Activated CD4-positive, alpha-beta T cell treated with anti-CD3 and anti-CD28 coated beads, Interleukin-2, amount 50 U/mL, for 16 hours (primary cell): Measurements from ENCODE around the gene ZFHX2.

Experiments used
- DNase-seq: peaks from one replicate; pipeline ENCODE4 v3.0.0-alpha.2; 2020

Gene ZFHX2

DNA sequence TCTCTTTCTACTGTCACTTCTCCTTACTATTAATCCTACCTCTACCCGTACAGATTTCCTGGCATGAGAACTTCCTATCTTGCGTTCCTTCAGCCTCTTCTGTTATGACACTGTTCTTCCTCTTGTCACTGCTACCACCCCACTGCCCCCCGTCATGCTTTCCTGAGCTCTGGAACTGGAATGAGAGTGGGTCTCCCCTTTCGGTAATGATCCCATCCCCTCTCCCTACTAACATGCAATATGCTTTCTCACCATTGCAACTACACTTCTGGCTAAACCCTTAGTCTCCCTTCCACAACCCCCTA is 20.9 kb upstream of the ZFHX2 start:
- no peak for DNase-seq

DNA sequence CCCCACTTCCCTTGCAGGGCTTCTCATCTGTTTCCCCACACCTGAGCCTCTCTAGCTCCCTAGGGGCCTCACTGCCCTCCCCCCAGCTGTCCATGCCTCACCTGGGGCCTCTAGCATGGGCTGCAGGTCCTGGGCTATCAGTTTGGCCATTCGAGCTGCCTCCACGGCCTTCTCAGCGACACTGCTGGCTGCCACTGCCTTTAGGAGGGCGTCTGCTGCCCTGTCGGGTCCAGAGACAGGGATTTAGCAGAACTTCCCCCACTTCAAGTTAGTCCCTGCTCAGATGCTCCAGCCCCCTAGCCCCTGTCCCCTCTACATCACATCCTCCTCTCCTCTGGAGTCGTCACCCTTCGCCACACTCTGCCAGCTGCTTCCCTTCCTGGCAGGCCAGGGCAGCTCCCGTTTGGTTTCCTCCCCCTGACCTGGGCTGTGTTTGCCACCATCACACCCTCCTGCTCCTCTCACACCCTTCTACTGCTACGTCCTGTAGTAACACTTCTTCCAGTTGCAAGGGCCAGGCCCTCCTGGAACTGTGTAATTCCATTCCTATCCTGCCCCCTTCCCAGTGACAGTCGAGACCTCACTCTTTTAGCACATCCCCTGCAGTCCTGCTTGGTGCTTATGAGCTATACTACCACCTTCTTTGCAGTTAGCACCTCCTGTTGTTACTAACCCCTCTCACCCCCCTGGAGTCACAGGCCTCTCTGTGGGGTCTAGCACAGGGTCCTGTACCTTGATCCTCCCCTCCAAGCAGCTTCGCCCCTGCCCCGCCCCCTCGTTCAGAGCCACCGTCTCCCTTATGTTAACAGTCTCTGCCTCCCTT is 20.3 kb upstream of the ZFHX2 start:
- DNase-seq: no peak

DNA sequence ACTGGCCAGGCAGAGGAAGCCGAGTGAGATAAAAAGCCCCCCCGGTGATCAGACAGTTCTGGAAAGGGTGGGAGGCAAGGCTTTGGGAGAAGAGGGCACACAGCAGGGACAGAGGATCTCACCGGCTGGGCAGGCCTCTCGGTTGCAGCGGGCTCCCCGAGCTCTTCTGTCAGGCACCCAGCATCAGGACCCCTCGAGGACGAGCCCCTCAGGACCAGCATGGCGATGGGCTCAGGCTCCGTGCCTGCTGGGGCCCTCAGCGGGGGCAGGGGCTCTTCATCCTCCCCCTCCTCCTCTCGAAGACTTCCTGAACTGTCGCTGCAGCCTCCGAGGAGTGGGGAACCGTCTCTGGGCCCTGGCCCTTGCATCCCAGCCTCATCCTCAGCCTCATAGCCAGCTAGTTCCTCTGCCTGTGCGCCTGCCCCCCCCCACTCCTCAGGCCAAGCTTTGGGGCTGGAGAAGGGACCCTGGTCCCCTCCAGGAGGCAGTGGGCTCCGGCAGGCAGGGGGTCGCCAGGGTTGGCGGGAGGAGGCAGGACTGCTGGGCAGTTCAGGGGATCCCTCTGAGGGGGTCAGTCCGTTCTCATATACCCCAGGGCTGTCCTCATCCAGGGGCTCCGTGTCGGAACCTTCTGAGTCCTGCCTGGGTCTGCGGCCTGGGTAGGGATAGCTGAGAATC is 19.4 kb upstream of the ZFHX2 start:
- DNase-seq: no peak

DNA sequence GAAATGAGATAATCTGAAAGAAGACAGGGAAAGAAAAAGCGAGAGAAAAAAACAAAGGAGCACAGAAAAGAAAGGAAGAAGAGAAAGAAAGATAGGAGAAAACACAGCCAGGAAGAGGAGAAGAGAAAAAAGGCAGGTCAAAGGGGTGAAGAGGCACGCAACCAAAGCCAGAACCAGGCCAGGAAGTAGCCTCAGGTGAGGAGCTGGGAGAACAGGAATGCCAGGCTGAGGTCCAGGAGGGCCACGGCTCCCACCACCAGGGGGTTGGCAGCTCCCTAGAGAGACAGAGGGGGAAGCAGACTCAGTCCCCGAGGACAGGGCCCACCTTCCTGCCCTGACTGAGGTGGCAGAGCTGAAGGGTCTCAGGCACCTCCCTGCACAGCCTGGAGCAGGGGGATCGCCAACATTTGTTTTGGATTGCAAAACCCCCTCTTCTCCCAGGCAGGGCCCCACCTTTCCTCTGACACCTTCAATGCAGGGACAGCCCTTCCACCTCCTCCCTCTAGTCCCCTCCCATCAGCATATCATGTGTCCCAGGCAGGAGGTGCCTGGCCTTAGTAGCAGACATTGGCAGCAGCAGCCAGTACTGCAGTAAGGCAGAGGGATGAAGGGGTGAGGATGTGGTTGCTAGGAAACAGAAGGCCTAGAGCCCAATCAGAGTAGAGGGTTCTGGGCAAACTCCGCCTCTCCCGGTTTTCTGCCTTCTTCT is 18.0 kb upstream of the ZFHX2 start:
- no peak for DNase-seq

DNA sequence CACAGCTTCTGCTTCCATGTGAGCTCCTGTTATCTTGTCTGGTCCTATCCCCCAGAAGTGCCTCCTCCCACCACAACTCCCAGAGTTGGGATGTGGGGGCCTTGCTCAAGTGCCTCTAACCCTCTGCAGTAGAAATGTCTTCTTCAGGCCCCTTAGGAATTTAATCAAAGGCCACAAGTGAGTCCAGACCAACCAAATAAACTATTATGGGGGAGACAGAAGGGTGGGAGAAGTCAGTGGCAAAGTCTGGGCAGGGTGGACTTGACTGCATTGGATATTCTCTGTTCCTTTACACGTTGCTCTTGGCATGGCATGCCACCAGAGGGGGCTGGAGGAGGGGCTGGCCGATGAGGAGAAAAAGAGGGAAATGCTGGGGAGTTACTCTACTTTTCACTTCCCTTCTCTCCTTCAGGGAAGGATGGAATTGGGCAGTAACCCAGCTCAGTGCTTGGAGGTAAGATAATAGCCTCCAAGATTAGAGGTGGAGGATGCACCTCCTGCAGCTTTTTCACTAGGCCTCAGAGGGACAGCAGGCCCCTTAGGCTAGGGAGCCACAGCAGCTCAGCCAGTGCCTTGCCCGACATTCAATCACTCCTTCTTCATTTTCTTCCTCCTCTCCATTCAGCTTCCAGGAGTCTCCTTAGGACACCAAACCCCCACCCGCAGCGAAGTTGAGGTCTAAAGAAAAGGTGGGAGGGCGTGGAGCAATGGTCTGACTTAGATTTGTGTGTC is 17.2 kb upstream of the ZFHX2 start:
- no peak for DNase-seq

DNA sequence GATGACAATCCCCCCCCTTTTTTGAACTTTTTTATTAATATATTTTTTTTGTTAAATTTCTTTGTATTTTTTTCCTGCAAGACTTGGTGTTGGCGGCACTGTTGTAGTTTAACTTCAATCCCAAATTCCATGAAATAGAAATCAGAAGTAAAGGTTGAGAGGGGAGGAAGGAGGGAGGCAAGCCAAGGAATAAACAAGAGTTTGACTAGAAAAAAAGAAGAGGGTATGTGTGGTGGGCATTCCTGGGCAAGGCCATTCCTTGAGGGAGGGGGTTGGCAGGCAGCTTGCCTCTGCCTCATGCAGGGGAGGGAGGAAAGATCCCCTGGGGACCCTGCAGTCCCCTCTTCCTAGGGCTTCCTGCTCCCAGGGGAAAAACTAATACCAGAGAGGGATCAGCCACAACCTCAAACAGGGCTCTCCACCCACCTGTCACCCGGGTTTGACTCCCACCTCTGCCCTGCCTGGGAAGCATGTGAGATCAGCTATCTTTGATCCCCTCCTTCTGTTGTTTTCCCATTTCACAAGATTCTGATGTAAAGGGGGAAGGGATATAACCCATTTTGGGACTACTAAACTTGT is 16.5 kb upstream of the ZFHX2 start:
- DNase-seq: no peak

DNA sequence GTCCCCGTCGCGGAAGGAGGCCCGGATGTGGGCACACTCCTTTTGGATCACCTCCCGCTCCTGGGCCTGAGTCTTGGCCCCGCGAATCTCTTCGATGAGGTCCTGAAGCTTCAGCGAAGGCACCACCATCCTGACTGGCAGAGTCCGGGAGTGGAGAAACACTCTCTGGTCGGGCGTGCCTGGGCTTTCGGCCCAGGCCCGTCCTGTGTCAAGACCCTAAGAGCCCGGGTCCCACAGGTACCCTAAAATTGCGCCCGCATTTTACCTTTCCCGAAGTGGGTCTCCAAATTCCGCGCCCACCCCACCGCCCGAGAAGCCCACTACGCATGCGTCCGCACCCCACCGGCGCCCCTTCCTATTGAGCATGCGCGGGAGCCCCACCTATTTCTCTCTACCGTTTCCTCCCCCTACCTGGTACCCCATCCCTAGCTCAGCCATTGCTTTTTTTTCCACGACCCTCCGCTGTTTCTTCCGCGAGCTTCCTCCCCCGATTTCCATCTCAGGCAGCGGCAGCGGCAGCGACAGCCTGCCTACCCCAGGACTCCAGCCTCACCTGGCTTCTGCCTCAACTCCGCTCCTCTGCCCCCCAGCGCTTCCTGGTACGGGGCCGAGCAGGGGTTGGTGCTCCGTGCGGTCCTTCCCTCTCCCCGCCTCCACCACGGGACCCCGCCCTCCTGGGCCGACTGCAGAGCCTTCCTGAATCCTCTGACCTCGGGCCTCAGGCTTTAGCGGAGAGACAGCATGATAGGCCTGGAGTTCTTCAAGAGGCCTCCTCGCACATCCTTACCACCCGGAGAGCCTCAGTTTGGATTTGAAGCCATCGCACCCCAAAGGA is 15.8 kb upstream of the ZFHX2 start, which contains the start of gene AP1G2:
Gene AP1G2 (minus strand): TSS at position 606 of the 835 bp plus-strand sequence. CDS start 477 bp downstream, at position 129.
- DNase-seq: peak; percentile 94

DNA sequence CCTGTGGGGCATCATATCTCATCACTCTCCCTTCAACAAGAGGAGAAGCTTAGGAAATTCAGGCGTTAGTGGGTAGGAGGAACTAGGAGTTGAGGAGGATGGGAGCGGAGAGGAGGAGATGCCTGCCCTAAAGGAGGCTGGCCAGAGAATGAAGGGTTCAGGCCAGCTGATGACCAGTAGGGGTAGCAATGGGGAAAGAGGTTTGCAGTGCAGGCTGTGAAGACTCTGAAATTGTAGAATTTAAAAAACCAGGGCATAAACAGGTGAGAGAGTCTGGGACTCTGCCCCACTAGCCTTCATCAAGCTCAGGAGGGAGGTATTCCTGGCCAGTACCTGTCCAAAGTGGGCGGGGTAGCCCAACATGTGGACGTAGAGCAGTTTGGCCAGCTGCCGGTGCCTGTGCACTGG is 15.2 kb upstream of the ZFHX2 start:
- DNase-seq: no peak

DNA sequence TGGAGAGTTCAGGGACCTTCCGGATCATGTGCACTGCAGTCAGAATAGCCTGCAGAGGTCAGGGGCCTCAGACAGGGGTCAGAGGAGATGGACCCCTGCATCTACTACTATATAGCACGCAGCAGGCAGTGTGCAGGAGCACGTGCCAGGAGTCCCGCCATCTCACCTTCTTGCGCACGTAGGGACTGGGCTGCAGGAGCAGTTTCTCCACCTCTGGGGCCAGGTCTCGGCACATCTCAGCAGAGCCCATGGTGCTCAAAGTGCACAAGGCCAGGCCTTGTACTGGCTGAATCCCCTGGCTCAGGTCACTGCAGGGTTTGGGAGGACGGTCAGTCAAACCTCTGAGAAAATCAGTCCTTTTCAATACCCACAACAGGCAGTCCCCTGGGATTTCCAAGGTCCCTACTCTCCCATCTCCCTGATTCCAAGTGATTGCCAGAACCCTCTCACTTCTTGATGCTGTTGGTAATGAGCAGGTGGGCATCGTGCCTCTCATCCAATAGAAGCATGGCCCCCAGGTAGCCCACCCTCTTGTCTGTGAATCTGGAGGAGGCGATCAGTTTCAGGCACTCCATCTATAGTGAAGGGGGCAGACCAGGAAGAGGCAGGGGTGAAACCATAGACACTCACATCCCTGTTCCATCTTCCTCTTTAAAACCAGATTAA is 14.7 kb upstream of the ZFHX2 start:
- DNase-seq: no peak

DNA sequence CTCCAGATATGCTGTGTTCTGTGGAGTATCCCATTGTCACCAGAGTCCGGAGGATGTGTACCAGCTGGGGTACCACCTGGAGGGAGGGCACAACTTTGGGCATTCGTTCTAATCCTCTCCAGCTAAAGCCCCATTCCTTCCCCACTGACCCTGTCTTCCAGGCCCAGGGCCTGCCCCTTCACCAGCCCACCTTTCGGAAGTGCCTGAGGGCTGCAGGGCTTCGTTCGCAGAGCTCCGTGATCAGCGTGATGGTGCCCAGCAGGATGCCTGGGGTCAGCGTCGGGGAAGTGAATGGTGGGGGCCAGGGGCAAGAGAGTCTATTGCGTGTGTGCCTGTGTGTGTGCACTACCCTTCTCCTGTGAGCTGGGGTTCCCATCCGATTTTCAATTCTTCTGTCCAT is 14.1 kb upstream of the ZFHX2 start:
- no peak for DNase-seq

DNA sequence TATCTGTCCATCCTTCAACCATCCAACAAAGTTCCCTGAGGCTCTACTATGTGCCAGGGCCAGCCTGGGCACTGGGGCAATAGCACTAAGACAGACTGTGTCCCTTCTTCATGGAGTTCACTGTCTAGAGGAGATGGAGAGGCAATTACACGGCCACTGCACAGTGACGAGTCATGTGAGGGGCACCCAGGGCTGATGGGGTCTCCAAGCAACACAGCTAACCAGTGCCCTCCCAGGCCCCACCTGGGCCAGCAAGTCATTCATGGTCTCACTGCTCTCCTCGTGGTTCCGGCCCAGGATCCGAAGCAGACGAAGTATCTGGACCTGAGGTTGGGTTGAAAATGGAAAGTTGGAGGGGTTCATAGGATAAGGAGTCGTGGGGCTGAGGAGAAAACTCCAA is 13.3 kb upstream of the ZFHX2 start:
- no peak for DNase-seq

DNA sequence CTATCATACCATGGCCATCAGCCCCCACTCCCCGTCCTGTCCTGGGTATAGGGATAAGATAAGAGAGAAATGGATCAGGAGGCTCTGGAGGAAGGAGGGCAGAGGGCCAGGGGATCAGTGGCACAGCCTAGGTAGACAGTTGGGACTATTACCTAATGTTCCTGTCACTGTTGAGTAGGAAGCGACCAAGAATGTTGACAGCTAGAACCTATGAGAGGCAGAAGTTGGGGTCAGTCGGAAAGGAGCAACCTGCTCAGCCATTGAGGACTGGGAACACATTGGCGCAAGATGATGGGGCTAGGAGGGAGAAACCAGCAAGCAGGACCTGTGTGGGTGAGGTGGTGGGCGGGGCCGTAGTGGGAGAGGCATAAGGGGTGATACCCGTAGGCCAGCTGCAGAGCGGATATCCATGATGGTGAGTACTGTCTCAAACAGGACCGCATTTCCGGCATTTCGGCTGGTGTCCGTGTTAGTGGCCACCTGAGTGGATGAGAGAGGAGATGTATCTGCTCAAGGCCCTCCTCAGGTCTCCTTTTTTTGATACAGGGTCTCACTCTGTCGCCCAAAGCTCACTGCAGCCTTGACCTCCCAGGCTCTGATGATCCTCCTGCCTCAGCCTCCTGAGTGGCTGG is 12.7 kb upstream of the ZFHX2 start:
- no peak for DNase-seq

DNA sequence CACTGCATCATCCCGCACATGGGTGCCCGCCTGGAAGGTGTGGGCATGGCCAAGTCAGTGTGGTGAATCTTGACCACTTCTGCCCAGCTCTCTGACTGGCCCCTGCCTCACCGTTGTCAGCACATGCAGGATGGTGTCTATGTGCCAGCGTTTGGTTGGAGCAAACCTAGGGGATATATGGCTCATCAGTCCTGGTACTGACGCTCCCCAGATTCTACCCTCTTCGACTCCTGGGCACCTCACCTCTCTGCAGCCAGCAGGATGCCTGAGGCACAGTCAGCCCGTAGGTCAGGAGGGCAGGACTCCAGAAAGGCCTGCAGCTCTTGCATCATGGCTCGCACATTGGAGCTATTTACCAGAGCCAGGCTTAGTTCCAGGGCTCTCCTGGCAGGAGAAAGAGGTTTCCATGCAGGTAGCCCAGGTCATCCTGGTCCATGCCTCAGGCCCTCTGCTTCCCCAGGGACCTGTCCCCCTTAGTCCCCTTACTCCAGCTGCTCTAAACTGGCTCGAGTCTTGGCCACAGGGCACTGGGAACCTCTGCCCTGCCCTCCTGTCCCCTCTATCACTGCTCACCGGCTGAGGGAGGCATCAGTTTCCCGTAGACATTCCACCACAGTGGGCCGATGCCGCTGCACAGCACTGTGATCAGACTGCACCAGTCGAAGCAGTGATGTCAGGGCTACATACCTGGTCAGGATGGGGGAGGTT is 12.1 kb upstream of the ZFHX2 start:
- DNase-seq: no peak

DNA sequence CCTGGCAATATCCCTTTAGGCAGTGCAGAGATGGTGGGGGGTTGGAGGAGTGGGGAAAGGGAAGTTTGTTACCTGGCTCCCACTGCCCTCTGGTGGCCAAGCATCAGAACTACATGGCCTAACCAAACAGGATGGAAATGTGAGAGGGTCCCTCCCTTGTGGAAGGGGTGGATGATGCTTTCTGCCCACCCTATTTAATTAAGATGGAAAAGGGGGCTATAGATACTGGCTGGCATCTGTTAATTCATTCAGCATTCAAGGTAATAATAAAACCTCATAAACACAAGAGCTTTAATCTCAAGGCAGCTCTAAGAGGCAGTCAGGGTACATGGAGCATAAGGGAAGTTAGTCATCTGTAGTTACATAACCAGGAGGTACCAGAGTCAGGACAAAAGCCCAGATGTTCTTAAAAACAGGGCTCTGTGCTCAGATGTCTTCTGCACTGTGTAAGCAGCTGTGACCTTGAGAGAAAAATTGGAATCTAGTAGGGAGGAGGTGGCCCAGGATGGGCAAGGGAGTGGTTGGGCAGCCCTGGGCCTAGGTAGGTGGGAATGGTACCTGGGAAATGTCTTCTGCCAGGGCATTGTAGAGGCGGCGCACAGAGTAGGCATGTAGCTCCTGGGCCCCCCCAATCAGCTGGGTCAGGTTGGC is 11.4 kb upstream of the ZFHX2 start:
- DNase-seq: peak; percentile 66

DNA sequence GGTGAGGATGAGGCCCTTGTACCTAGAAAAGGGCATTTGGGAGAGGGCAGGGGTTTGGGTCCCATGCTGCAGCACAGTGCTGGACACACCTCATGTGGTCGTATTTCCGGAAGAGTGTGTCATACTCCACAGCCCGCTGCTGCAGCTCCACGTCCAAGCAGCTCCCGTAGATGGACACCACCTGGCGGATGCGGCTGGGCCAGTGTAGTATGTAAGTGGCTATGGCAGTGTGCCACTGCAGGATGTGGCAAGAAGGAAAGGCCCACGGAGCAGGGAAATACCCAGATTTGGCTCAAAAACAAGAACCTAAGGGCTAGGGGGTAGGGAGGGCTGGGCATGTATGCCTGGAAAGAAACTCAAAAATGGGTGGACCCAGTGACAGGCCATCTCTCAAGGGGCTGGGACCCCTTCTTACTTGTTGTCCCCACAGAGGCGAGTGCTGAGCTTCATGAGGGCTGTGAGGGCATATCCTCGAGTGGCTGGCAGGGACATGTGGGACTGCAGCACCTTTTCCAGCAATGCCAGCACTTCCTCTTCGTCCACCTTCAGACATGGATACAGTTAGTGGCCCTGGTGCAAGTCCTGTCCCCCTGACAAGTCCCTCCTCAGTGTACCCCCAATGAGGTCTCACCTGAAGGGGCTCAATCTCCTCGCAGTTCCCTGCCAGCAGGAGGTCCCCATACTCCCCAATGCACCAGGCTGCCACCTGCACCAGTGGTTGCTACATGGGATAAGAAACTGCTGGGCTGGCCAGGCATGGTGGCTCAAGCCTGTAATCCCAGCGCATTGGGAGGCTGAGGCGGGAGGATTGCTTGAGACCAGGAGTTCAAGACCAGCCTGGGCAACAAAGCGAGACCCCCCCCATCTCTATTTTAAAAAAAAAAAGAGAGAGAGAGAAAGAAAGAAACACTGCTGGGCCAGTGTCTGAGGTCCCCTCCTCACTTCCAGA is 10.6 kb upstream of the ZFHX2 start:
- DNase-seq: no peak

DNA sequence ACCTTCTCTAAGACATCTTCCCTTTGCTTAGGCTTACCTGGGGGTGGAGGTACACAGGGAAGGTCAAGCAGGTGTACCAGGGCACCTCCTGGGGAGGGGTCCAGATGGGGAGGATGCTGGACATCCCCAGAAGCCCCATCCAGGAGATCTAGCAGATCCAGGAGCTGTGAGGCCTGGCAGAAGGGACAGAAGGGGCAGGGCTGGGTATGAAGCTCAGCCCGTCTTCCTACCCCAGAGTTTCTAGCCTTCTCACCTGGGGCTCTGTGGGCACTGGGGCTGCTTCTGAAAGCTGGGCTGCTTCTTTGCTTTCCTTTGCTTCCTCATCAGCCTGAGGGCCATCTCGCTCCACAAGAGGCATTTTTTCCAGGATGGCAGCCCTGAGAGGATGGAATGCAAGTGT is 9.7 kb upstream of the ZFHX2 start:
- DNase-seq: no peak

DNA sequence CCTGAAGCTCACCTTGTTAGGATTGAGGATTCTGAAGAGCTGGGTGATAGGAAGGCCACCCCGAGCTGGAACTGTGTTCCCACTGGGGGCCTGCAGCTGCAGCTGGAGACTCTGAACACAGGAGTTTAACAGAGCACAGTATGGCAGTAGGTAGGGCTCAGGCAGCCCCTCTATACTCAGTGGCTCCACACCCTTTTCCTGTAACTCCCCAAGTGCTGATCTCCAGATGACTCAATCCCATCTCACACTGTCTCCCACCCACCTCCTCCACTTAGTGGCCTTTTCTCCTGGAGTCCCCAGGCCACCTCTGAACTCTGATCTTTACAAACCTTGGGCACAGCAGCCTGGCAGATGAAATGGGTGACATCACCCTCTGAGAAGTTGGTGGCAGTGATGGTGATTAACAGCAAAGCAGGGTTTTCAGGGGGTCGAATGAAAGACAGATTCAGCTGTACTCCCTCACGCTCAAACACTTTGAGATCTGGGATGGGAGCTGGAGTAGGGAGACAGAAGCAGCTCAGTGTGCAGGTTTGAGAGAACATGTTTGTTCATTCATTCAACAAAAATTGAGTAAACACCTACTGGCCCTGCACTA is 8.5 kb upstream of the ZFHX2 start:
- DNase-seq: no peak
